GM12873 (cell line): ENCODE results near the gene EYA2.

Experiments
- TF ChIP-seq, protein P1 (sequence below): IDR thresholded peaks from 2 replicates; pipeline ENCODE4 v1.5.1; 2012; ENCODE audit warnings: low read depth, mild to moderate bottlenecking, moderate library complexity, low read length, control low read depth; ENCODE audit not compliant: insufficient read depth; ENCODE audit errors: missing control alignments

EYA2 gene

DNA sequence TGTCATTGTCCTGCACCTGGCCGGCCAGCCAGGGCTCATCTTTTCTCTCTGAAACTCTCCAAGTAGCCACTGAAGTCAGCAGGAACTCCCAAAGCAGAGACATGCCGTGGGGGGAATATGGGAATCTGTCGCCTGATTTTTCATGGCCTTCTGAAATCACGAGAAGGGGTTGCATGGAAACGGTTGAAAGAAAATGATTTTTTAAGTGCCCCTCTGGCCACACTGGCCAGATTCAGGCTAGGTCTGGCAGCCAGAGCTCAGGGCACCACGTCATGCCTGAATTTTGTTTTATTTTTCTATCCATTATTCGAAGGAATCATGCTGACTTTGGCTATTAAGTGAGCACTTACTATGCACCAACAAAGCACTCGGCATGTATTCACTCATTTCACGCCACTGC, 65.2 kb downstream of the EYA2 start:
- TF ChIP-seq, protein P1, sequence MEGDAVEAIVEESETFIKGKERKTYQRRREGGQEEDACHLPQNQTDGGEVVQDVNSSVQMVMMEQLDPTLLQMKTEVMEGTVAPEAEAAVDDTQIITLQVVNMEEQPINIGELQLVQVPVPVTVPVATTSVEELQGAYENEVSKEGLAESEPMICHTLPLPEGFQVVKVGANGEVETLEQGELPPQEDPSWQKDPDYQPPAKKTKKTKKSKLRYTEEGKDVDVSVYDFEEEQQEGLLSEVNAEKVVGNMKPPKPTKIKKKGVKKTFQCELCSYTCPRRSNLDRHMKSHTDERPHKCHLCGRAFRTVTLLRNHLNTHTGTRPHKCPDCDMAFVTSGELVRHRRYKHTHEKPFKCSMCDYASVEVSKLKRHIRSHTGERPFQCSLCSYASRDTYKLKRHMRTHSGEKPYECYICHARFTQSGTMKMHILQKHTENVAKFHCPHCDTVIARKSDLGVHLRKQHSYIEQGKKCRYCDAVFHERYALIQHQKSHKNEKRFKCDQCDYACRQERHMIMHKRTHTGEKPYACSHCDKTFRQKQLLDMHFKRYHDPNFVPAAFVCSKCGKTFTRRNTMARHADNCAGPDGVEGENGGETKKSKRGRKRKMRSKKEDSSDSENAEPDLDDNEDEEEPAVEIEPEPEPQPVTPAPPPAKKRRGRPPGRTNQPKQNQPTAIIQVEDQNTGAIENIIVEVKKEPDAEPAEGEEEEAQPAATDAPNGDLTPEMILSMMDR: no peak

- TF ChIP-seq, protein P1: no peak
These were observed 65.9 kb downstream of the EYA2 start for GRCh38 chr20:46960536-46960935.

- TF ChIP-seq, protein P1: no peak
These were observed 68.0 kb downstream of the EYA2 start for GRCh38 chr20:46962452-46963195.

GRCh38 chr20:46963196-46963529, 68.5 kb downstream of the EYA2 start:
- TF ChIP-seq, protein P1: no peak

GRCh38 chr20:46963758-46964617, 69.3 kb downstream of the EYA2 start:
- TF ChIP-seq, protein P1: no peak

GRCh38 chr20:46964618-46965455, 70.2 kb downstream of the EYA2 start:
- TF ChIP-seq, protein P1: no peak

- TF ChIP-seq, protein P1: no peak
These were observed 70.8 kb downstream of the EYA2 start for GRCh38 chr20:46965477-46965876.
